ENCODE measurements around the gene CDC6.

DNA sequence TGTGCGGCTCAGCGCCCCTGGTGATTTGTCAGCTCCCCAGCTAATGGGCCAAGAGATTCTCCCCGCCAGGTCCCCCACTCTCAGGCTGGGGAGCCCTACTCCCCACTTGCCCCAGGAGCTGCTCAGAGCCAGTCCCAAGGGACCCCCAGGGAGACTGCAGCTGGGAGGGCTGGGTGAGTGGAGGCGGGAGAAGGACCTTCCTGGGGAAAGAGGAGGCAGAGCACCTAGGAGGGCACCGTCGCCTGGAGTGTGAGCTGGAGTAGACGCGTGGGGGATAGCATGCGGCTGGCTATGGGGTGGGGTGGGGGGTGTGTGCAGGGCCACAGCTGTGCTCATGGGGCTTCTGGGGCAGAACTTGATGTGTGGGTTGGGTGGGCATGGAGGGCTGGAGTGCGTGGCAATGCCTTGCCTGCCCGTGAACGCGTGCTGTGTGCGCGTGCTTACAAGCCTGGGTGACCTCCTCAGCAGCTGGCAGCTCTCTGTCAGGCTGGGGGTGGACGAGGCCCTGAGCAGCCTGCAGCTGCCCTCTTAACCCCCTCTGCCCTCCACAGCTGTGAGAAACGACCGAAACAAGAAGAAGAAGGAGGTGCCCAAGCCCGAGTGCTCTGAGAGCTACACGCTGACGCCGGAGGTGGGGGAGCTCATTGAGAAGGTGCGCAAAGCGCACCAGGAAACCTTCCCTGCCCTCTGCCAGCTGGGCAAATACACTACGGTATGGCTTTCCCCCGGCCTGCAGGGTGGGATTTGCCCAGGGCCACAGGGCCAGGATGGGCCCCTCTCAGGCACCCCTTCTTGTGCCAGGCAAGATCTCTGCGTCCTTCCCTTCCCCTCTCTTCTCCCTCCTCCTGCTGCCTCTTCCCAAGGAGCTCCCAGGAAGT, 63.9 kb downstream of the CDC6 start:
- TF ChIP-seq ARNT (IDR thresholded peaks at IDR 0.05) (no peak), NFRKB (IDR thresholded peaks at IDR 0.05) (no peak), L3MBTL2 (conservative IDR thresholded peaks at IDR 0.05) (no peak), TARDBP (IDR thresholded peaks at IDR 0.05) (no peak), FOXM1 (IDR thresholded peaks at IDR 0.05; ENCODE audit: borderline replicate concordance) (no peak), BHLHE40 (IDR thresholded peaks at IDR 0.05; ENCODE audit: borderline replicate concordance) (no peak), CTBP1 (IDR thresholded peaks at IDR 0.05; ENCODE audit: borderline replicate concordance) (no peak), HDGF (IDR thresholded peaks at IDR 0.05; ENCODE audit: borderline replicate concordance) (no peak), FOXK2 (IDR thresholded peaks at IDR 0.05) (no peak), SUZ12 (IDR thresholded peaks at IDR 0.05) (no peak), SP1 (IDR thresholded peaks at IDR 0.05) (no peak), ELF4 (IDR thresholded peaks at IDR 0.05) (no peak), LEF1 (IDR thresholded peaks at IDR 0.05; ENCODE audit: borderline replicate concordance) (no peak)
- TF ChIP-seq, protein P1, sequence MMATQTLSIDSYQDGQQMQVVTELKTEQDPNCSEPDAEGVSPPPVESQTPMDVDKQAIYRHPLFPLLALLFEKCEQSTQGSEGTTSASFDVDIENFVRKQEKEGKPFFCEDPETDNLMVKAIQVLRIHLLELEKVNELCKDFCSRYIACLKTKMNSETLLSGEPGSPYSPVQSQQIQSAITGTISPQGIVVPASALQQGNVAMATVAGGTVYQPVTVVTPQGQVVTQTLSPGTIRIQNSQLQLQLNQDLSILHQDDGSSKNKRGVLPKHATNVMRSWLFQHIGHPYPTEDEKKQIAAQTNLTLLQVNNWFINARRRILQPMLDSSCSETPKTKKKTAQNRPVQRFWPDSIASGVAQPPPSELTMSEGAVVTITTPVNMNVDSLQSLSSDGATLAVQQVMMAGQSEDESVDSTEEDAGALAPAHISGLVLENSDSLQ (IDR thresholded peaks at IDR 0.05), result no peak
